CD4-positive, alpha-beta T cell treated with Interleukin-6 for 4 hours (primary cell): ENCODE results near the gene HOXD8.

Experiments
- DNase-seq: peaks from one replicate; pipeline ENCODE4 v3.0.0-alpha.2; 2020; ENCODE audit warnings: mixed read lengths

HOXD8 gene

DNA sequence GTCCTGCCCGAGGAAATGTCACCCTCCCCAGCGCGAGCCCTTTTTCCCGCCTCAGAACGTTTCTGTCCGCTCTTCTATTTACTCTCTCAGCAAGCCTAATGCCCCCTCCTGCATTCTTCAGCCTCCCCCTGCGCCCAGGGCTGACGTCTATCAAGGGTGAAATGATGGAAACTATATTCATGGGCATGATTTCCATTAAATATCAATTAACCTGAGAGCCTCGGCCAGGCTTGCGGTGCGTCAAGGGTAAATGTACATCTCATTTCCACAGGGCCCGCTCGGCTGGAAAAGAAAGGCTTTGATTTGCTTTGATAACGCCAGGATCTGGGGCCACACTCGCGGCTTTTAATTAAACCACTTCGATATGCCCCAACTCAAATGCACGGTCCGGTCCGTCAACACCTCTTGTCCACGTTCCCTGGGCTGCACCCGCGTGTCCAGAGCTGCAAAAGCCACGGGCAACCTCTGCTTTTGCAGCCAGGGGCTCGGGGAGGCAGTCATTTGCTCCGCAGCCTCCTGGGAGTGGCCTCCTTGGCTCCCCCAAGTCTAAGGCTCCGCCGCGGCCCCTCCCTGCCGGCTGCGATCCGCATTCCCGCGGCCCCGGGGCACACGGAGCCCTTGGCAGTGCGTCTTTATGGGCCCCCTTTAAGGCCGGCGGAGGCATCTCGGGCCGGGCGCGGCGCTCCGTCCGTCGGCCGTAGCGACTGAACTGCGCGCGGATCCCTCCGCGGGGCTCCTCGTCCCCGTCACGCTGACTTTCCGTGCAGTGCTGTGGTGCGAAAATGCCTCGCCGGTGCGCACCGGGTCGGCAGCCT lies at the start of gene HOXD8:
Gene HOXD8 (plus strand): TSS at position 724 of the 815 bp plus-strand sequence. CDS start 662 bp downstream, outside the sequence.
- DNase-seq = no peak

DNA sequence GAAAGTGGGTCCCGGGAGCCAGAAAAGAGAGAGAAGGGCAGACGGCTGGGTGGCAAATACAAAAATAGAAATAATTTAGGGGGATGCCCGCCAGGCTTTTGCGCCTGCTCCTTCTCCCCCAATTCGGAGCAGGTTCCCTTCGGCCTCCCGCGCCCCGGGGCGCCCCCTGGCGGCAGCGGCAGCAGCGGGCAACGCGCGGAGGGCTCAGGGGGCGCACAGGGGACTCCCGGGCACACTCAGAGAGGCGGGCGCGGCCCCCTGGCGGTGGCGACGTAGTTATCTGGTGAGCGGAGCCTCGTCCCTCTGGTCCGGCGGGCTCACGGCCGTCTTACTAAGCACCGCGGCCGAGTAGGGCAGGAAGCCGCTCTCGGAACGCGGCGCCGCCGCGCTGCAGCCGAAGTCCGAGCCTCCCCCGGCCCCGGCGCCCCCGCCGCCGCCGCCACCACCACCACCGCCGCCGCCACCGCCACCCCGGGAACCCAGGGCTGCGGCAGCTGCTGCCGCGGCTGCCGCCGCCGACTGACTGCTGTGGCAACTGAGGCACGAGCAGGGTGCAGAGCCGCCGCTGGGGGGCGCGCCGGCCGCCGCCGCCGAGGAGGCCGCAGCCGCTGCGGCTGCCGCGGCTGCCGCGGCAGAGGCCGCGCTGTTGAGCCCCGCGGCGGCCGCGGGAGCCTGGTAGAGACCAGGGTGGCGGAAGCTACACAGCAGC lies 49.5 kb upstream of the HOXD8 start:
- DNase-seq = no peak

- no peak for DNase-seq
Measured at GRCh38 chr2:176080540-176081375, 48.7 kb upstream of the HOXD8 start.

DNA sequence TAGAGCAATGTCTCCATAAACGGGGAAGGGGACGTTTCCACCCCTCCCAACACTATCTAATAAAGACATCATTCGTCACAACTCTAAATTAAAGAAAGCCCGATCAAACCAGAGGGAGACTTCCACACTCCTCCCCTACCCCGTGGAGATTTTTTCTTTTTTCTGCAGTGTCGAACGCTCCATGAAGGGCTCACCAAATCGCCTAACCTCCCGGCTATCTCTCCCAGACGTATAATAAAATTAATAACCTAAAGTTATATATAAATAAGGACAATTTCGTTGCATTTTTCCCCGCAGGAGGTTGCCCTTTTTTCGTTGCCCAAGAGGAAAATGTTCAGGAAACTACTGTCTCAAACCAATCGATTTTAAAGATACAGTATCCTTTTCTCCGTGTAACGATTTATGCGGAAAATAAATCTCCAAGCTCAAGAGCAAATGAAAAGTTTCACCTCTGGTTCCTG lies 48.1 kb upstream of the HOXD8 start:
- no peak for DNase-seq

GRCh38 chr2:176081837-176082524 lies 47.5 kb upstream of the HOXD8 start:
- no peak for DNase-seq

- DNase-seq = no peak
Measured at GRCh38 chr2:176082525-176082823, 47.0 kb upstream of the HOXD8 start.

DNA sequence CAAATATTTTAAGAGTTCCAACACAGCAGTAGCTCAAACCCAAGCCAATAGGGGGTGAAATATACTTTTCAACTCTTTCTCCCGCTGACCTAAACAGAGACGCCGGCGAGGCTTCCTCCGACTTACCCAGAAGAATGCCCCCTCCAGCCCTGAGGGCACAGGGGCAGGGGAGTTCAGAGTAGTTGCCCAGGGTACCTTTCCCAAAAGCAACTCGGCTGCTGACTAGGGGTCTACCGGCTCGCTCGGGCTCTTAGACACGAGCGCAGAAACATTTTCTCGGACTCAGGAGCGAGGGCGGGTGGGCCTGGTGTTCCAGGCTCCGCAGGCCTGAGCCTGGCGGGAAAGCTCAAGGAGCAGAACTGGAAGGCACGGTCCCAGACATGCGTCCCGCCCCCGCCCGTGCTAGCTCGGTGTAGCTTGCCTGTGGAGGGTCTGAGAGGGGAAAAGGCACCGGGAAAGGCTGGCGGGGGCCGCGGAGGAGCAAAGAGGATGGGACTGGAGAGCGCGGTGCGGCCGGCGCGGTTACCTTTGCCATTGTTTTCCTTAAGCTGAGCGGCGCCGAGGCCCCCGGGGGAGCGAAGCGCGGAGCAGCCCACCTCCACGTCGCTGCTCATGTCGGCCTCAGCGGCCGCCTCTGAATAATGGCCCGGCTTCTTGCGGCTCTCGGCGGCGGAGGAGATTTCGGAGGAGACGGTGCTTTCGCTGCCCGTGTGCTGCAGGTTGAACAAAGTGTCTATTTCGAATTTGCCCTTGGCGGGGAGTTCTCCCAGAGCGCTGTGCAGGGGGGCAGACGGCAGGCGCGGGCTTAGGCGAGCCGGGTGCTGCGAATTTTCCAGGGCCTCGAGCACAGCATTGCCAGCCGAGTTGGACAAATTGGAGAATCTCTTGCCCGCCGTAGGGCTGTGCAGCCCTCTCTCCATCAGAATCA lies 46.4 kb upstream of the HOXD8 start:
- no peak for DNase-seq

- no peak for DNase-seq
Measured at GRCh38 chr2:176083796-176084261, 45.7 kb upstream of the HOXD8 start, which contains the start of gene EVX2. Gene EVX2 (minus strand): TSS chr2:176083962. CDS start chr2:176083776, 186 bp downstream.

DNA sequence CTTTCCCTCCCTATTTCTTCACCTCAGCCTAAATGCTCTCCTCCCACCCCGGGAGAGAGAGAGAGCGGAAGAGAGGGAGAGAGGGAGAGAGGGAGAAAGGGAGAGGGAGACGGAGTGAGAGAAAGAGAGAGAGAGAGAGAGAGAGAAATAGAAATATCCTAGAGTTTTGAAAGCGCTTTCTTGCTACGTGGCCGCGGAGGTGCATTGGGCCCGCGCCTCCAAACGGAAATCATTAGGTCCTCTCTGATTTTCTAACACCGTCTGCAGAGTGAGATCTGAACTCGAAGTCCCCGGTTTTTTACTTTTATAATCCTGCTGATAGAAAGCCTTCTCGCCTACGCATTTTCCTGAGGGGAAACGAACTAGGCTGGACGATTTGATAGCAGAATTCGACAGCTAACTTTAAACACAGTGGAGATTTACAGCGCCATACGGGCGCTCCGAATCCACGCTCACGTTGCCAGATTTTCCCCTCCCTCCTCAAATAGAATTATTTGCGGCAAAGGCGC lies 44.8 kb upstream of the HOXD8 start:
- no peak for DNase-seq

DNA sequence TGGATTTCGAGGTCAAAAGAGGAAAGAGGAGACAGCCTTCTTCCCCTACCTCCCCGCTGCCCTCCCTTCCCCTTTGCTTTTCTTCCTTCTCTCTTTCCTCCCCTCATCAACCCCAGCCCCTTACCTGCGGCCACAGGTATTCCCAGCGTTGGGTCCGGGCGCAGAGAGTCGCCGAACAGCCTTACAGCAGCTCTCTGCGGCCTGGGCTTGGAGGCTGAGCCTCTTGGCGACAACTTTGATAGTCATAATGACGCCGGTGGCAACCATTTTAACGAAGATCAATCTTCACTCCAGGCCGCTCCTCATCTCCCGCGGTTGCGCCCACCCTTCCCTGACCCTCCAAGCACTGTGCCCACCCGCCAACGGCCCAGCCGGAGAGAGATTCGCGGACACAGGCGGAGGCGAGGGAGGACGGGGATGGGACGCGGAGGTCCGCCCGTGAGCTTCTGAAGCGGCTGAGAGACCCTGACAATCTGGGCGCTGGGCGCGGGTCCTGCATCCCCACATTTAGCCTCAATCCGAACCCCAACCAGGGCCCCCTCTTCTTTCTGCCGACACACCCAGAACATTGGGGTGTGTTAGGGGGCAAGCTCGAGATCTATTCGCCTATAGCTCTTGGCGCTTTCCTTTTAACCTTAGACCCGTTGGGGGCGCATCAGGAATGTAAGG lies 44.3 kb upstream of the HOXD8 start:
- no peak for DNase-seq

DNA sequence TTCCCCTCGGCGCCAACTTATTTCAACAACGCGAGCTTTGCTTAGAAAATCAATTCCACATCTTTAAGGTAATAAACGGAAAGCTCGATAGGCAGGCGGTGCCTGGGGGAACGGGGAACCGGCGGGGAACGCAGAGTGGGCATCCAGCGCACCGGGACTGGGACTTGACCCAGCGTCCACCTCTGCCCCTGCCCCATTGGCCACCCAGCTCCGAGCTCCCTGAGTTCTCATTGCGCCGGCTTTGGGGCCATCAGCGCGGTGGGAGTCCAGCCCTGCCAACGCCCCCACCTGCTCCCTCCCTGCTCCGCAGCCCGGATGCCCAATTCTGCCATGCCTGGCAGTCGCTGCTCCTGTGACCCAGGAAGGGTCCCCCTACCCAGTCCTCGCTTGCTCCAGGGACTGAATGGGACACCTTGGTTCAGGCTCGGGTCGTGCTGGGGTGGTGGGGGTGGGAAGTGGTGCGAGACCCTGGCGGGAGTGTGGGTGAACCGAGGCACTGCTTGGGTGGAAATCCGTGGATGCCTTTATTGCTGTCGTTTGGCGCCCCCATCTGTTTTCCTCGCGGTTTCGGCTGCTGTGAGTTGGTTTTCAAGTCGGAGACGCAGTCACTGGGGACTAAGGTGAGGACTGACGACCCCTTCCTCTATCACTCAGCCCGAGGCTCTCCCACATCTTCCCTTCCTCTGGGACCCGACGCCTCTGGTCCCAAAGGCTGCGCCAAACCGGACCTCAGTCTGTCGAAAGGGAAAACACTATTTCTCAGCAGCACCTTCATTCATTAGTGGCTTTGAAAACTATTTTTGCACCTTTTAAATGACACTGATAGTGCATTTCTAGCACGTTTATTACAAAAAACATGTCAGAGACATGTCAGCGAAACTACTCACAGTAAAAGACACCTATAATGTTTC lies 43.4 kb upstream of the HOXD8 start:
- DNase-seq = no peak

DNA sequence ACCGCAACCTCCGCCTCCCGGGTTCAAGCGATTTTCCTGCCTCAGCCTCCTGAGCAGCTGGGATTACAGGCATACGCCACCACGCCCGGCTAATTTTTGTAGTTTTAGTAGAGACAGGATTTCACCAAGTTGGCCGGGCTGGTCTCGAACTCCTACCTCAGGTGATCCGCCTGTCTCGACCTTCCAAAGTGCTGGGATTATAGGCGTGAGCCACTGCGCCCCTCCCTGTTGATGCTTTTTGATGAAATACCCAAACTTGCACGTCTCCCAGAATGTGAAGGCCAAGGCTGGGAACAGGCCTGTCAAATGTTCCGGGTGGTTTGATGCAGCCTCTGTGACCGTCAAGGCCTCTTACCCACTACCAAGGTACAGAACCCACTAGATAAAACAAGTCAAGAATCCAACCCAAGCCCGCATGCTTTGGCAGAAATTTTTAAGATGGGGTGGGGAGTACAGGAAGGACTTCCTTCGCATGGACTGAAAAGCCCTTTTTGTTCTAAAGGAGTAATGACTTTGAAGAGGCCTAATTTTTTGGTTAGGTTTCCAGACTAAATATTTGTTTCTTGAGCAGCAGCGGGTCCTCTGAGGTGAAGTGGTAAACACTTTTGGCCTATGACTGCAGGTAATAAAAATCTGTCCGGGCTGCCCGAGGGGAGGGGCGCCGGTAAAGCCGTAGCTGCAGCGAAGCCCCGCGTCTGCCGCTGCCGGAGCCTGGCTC lies 42.0 kb upstream of the HOXD8 start:
- no peak for DNase-seq

GRCh38 chr2:176088048-176088936 lies 41.2 kb upstream of the HOXD8 start:
- DNase-seq = peak; percentile 28

- no peak for DNase-seq
Measured at GRCh38 chr2:176088937-176089842, 40.3 kb upstream of the HOXD8 start.

DNA sequence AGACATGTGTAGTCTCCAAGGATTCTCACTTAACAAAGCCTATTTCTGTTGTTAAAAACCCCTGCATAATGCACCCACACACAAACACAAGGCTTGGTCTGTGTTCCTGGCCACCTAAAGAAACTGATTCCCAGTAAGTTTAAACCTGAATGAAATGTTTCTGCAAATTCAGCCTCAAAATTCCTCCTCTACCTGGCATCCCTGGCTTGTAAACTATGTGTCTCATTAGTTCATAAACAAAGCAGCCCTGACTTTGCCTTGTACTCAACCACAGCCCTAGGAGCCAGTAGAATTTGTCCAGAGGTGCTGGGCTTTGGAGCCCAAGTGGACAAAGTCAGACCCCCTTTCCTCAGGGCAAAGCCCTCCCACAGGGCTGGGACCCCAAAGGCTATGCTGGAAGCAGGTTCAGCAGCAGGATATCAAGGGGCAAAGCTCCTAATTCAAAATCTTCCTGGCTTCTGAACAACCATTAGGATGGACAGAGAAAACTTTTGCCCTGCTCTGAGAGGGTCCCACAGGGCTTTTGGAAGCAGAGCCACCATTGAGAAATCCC lies 39.6 kb upstream of the HOXD8 start:
- no peak for DNase-seq

DNA sequence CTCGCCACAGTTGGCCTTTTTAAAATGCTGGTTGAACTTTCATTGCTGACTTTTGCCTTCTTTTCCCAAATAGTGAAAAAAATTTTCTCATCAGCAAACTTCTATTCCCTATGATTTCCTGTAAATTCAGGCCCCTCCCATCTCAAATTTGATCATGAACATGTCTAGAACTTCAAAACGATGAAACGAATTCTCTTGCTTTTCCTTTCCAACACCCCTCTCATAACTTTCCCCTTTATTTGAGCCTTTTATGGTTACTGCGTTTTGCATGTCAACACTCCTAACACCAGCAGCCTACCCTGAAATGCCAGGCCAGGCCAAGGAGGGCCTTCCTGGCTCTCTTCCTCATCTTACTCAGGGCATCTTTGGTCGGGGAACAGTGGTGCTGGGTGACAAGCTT lies 38.6 kb upstream of the HOXD8 start:
- DNase-seq = no peak
